ENCODE measurements around the gene FRY. TPM values are rescaled to one million over a fixed set of nuclear protein-coding genes. Genes with fewer than 3 reads are reported as not detected.

Gene FRY
- total RNA-seq, 1 donor from 2014 or later, result 83.6 TPM

DNA sequence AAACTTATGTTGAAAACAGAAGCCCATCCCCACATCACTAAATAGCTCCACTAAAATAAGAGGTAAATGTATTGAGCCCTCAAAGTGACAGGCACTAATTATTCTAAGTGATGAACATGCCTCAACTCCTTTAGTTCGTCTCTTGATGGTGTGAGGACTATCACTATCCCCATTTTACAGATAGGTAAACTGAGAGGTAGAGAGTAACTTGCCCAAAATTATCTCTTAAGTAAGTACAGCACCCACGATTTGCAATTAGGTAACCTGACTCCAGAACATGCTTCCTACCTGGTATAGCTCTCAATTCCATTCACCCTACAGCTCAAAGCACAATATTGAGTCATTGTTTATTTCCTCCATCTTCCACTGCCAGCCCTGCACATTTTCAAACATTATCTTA, 270.9 kb downstream of the FRY start:
- TF ChIP-seq, protein P1, sequence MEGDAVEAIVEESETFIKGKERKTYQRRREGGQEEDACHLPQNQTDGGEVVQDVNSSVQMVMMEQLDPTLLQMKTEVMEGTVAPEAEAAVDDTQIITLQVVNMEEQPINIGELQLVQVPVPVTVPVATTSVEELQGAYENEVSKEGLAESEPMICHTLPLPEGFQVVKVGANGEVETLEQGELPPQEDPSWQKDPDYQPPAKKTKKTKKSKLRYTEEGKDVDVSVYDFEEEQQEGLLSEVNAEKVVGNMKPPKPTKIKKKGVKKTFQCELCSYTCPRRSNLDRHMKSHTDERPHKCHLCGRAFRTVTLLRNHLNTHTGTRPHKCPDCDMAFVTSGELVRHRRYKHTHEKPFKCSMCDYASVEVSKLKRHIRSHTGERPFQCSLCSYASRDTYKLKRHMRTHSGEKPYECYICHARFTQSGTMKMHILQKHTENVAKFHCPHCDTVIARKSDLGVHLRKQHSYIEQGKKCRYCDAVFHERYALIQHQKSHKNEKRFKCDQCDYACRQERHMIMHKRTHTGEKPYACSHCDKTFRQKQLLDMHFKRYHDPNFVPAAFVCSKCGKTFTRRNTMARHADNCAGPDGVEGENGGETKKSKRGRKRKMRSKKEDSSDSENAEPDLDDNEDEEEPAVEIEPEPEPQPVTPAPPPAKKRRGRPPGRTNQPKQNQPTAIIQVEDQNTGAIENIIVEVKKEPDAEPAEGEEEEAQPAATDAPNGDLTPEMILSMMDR (IDR thresholded peaks at IDR 0.05; ENCODE audit: partially characterized antibody, unreplicated experiment), result no peak
- H3K27me3 Mint-ChIP-seq (ENCODE audit: unreplicated experiment), result no peaks in the 10 kb centered on the region
- H3K9me3 Mint-ChIP-seq (ENCODE audit: unreplicated experiment), result no peaks in the 10 kb centered on the region
- no peaks in the 10 kb centered on the region for H3K36me3 Mint-ChIP-seq (ENCODE audit: unreplicated experiment)
- H3K4me1 Mint-ChIP-seq (ENCODE audit: low read depth, unreplicated experiment), result peaks cover 20% of the 10 kb centered on the region
- H3K27ac Mint-ChIP-seq (ENCODE audit: unreplicated experiment), result no peak overlapping the region
- H3K4me3 Mint-ChIP-seq (ENCODE audit: unreplicated experiment), result no peak overlapping the region
- no peak for DNase-seq

DNA sequence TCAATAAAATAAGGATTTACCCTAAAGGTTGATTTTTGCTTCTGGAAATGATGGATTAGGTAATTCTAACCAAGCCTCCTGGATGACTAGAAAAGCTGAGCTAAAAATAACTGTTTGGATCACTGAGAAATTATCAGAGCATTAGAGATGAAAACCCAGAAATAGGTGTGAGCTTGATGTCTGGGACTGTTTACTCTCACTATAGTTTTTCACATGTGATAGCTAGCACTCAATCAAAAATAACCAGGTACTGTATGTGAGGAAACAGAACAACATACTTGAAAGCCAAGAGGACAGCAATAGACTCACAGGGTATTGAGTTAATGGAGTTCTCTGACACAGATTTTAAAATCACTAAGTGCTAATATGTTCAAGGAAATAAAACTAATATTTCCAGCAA, 274.1 kb downstream of the FRY start:
- TF ChIP-seq, protein P1 (IDR thresholded peaks at IDR 0.05; ENCODE audit: partially characterized antibody, unreplicated experiment), result no peak
- Mint-ChIP-seq H3K27me3 (ENCODE audit: unreplicated experiment) (no peaks in the 10 kb centered on the region), H3K9me3 (ENCODE audit: unreplicated experiment) (no peaks in the 10 kb centered on the region), H3K4me3 (ENCODE audit: unreplicated experiment) (no peak overlapping the region), H3K36me3 (ENCODE audit: unreplicated experiment) (no peaks in the 10 kb centered on the region), H3K4me1 (ENCODE audit: low read depth, unreplicated experiment) (no peaks in the 10 kb centered on the region), H3K27ac (ENCODE audit: unreplicated experiment) (no peak overlapping the region)
- no peak for DNase-seq

DNA sequence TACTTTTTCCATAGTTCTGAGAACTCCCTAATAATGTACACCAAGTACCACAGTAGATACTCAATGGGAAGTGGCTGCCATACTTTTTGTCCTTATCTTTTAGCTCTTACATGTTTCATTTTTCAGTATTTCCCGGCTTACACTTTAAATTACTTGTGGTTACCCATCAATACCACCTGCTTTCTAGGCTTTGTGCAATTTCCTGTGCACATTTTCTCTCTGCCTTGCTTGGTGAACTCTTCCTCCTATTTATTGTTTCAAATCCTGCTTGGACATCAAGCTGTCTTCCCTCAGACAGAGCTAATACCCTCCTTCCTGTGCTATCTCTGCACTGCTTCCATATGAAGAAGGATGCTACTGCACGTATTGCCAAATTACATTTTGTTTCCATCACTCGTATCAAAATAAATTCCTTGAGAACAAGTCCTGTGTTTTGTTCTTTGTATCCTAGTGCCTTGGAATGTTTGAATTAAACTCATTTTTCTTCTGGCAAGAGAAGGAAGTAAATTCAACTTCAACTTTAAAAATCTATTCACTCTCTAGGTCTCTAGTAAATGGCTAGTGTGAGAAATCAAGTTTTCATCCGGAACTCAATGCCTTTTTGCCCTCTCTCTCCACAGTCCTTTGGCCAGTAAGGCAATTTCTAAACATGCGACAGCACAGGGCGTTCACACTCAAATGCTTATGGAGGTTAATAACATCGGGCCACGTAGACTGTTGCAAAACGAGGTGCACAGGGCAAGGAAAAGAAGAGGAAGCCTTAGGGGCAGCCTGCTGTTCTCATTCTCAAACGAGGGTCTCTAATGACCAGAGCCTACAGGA, 277.9 kb downstream of the FRY start:
- H3K36me3 Mint-ChIP-seq (ENCODE audit: unreplicated experiment), result no peaks in the 10 kb centered on the region
- H3K4me1 Mint-ChIP-seq (ENCODE audit: low read depth, unreplicated experiment), result no peaks in the 10 kb centered on the region
- no peaks in the 10 kb centered on the region for H3K27me3 Mint-ChIP-seq (ENCODE audit: unreplicated experiment)
- H3K27ac Mint-ChIP-seq (ENCODE audit: unreplicated experiment), result no peak overlapping the region
- H3K4me3 Mint-ChIP-seq (ENCODE audit: unreplicated experiment), result no peak overlapping the region
- TF ChIP-seq, protein P1 (IDR thresholded peaks at IDR 0.05; ENCODE audit: partially characterized antibody, unreplicated experiment), result no peak
- H3K9me3 Mint-ChIP-seq (ENCODE audit: unreplicated experiment), result peaks cover under 1% of the 10 kb centered on the region
- no peak for DNase-seq

DNA sequence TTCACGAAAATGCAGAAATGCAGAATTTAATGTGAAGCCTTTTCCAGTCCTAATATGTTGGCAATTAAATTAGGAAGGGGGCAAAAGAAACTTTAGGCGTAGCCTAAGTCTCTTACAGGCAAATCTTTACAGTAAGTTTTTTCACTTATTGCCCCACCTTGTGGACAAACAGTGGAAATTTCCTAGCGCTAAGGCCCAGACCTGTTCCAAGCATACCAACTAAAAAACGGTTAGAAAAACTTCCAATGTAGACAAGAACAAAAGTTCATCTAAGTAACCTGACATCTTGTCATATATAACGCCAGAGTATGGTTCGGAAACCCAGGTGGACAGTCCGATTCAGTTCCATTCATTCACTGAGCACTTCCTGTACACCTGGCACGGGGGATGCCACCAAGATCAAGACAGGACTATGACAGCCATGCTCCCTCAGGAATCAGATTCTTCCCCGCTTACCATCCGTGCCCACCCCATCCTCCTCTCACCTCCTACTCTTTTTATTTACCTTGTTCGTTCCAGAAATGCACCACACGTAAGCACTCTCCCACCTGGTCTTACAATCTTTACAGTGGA, 278.6 kb downstream of the FRY start:
- Mint-ChIP-seq H3K4me3 (ENCODE audit: unreplicated experiment) (no peak overlapping the region), H3K4me1 (ENCODE audit: low read depth, unreplicated experiment) (no peaks in the 10 kb centered on the region)

More for the DNA sequence above, 278.6 kb downstream of the FRY start:
- TF ChIP-seq, protein P1 (IDR thresholded peaks at IDR 0.05; ENCODE audit: partially characterized antibody, unreplicated experiment), result peak; percentile 82
- Mint-ChIP-seq H3K27me3 (ENCODE audit: unreplicated experiment) (no peaks in the 10 kb centered on the region), H3K27ac (ENCODE audit: unreplicated experiment) (no peak overlapping the region), H3K9me3 (ENCODE audit: unreplicated experiment) (peaks cover 2% of the 10 kb centered on the region), H3K36me3 (ENCODE audit: unreplicated experiment) (no peaks in the 10 kb centered on the region)
- no peak for DNase-seq
